Activated T-helper 9 cell treated with anti-CD3 and anti-CD28 coated beads, Interleukin-2, amount 50 U/mL, for 16 hours (primary cell): ENCODE results near the gene MOK.

Experiments used
- DNase-seq: peaks from one replicate; pipeline ENCODE4 v3.0.0-alpha.2; 2020; ENCODE audit warnings: low read depth

MOK gene

GRCh38 chr14:102205560-102205959 is 99.4 kb downstream of the MOK start:
- DNase-seq = no peak

- DNase-seq = no peak
Observed at GRCh38 chr14:102203382-102203781, 101.6 kb downstream of the MOK start.

GRCh38 chr14:102202944-102203343 is 102.0 kb downstream of the MOK start:
- no peak for DNase-seq

GRCh38 chr14:102201776-102202175 is 103.2 kb downstream of the MOK start:
- no peak for DNase-seq

- DNase-seq = no peak
Observed at GRCh38 chr14:102201353-102201738, 103.6 kb downstream of the MOK start.

- DNase-seq = no peak
Observed at GRCh38 chr14:102200690-102201352, 104.1 kb downstream of the MOK start.

- DNase-seq = no peak
Observed at GRCh38 chr14:102197317-102197853, 107.6 kb downstream of the MOK start.

- DNase-seq = no peak
Observed at GRCh38 chr14:102196902-102197230, 108.1 kb downstream of the MOK start.

- DNase-seq = no peak
Observed at GRCh38 chr14:102196039-102196901, 108.7 kb downstream of the MOK start.

GRCh38 chr14:102195446-102195845 is 109.5 kb downstream of the MOK start:
- DNase-seq = no peak

GRCh38 chr14:102194856-102195255 is 110.1 kb downstream of the MOK start:
- no peak for DNase-seq

- no peak for DNase-seq
Observed at GRCh38 chr14:102192840-102193502, 112.0 kb downstream of the MOK start.

GRCh38 chr14:102189874-102190273 is 115.1 kb downstream of the MOK start:
- no peak for DNase-seq

- no peak for DNase-seq
Observed at GRCh38 chr14:102188187-102188586, 116.8 kb downstream of the MOK start.

- no peak for DNase-seq
Observed at GRCh38 chr14:102187568-102188001, 117.4 kb downstream of the MOK start.

- no peak for DNase-seq
Observed at GRCh38 chr14:102187044-102187443, 117.9 kb downstream of the MOK start.

- DNase-seq = no peak
Observed at GRCh38 chr14:102185360-102185759, 119.6 kb downstream of the MOK start.

GRCh38 chr14:102184316-102185035 is 120.5 kb downstream of the MOK start:
- no peak for DNase-seq

- DNase-seq = no peak
Observed at GRCh38 chr14:102183886-102184285, 121.1 kb downstream of the MOK start.

- no peak for DNase-seq
Observed at GRCh38 chr14:102182936-102183619, 121.9 kb downstream of the MOK start.

- no peak for DNase-seq
Observed at GRCh38 chr14:102182190-102182589, 122.8 kb downstream of the MOK start.

GRCh38 chr14:102181187-102181586 is 123.8 kb downstream of the MOK start:
- no peak for DNase-seq
